Measurements from ENCODE around the gene RIF1.

- no peak for TF ChIP-seq CTCF (IDR thresholded peaks at IDR 0.05)
- TF ChIP-seq POLR2A (IDR thresholded peaks at IDR 0.05) = no peak
Observed at GRCh38 chr2:151381266-151381665, 28.4 kb upstream of the RIF1 start.

Measured in body of pancreas (tissue), 4 donors.